Cortex of kidney (tissue), 1 donor: ENCODE data around the gene STK32C.
"Not testable (repeated sequence)": the region's sequence is repeated elsewhere in the genome, so short reads cannot be mapped to it uniquely, and the experiment has no call there.

Experiments
- DNase-seq: peaks from one replicate; lab custom pipeline; 2025; lab: John Stamatoyannopoulos, UW

The STK32C gene

DNA sequence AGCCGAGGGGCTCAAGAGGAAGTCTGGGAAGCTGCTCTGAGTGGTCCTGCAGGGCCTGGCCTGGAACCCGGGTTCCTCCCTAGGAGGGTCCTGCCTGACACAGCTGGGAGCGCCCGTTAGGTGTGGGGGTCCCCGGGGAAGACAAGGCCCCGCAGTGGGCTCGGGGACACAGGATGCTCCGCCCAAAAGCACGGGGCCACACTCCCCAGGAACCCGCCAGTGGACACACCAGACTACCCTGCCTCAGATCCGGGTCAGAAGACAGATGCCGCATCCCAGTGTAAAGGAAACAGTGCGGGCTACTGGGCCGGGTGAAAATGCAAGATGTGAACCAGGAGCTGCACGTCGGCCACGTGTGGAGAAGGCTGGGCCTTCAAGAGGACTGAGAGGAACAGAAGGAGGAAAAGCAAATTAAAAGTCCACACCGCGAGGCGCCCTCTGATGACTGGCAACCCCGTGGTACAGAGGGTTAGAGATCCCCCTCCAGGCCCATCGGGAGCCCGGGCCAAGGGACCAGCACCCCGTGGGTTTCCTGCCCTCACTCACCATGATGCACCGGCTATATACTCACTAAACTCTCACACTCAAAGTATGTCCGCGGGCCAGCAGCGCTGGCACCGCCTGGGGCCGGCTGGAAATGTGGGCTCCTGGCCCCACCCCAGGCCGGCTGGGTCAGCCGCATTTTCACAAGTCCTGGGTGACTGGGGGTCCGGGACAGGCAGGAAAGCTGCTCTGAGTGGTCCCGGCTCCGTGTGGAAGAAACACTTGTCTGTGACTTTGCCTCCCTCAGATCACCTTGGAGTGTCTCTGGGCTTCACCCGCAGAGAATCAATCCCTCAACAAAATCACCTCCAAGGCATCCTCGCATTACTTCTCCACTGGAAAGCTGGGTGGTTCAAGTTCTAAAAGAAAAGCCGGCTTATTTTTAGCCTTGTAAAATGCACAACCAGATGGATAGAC is 6.1 kb downstream of the STK32C start:
- no peak for DNase-seq

DNA sequence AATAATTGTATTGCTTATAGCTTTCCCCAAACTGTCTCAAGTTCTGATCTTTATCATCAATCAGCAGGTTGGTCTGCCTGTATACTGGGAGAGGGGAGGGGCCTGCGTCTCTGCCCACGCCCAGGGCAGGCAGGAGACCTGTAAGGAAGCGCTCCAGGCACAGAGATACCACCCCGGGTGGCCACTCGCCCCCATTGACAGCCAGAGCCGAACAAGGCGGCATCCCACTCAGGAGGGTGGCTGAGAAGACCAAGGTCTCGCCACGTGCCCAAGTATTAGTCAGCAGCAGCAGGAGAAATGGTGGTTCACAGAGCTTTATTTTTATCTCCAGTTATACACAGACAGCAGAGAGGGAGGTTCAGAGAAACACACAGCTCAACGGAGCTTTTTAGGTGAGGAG is 7.2 kb downstream of the STK32C start:
- DNase-seq, result no peak

DNA sequence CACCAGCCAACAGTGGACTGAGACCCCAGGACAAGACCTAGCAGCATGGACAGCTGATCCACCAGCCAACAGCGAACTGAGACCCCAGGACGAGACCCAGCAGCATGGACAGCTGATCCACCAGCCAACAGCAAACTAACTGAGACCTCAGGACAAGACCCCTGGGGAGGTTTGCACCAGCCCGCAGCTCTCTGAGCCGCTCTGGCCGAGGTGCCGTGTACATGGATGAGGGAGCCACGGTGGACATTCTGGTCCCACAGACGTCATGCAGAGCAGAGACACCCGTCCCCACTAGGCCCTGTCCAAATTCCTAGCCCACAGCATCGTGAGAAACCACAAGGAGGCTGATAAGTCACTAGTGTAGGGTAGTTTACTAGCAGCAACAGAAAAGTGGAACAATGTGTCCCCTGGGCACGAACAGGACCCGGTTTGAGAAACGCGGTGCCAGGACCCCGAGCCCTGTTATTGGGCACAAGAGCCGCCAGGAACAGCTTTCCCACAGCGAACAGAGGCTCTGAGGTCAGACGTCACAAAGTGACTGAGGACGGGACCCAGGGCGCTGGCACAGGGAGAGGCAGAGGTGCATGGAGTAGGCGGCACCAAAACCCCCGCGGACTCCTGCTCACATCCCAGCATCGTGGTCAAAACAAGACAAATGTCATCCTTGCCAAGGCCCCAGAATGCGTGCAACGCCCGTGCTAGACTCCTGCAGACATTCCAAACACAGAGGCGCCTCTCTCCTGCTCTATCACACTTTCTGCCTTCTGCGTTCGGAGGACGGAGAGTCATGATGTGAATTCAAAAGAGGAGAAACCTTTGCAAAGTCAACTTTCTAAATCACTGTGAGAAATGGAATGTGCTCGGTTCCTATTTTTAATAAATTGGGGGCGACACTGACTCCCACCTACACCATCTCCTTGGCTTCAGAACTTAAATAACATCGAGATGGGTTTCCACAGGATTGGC is 8.1 kb downstream of the STK32C start:
- no peak for DNase-seq

DNA sequence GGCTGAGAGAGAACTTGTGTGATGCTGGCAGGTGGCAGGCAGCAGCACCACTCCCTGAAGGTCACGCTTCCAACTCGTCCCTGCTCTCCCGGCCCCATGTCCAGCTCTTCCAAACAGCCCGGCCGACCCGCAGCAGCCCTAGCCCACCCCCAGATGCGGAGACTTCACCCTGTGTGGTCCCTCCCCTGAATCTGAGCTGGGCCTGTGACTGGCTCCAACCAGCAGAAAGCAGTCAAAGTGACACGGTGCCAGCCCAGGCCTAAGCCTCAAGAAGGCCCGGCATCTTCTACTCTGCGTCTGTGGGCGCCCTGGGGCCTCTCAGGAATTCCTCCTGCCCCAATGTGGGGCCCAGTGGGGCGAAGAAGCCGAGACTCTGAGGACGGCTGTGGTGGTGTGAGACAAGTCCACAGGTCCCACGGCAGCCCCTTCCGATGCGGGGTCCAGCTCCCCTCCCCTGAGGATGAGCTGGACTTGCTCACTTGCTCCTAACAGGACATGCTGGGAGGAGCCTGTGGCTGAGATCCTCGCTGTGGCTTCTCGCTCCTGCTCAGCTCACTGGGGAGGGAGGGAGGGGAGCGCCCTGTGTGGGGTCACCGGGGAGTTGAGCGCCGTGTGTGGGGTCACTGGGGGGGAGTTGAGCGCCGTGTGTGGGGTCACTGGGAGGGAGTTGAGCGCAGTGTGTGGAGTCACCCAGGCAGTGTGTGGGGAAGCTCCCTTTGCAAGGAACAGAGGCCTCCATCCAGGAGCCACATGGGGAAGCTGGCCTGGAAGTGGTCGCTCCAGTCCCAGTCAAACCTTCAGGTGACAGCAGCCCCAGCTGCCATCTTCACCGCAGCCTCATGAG is 9.5 kb downstream of the STK32C start:
- no peak for DNase-seq

DNA sequence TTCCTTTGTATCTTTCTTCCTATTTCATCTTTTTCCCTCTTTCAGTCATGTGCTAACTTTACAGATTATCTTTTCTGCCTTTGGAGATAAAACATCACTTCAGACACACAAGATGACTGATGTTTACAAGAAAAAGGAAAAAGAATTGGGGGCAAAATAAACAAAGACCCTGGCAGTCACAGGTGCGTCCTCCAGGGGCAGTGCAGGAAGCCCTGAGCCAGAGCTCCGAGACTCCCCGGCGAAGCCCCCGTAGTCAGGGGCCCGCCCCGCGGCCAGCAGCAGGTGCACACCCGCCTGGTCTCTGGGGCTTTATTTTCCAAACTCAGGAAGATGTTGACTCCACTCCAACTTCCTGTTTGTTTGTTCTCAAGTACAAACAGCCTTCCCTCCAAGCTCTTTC is 10.2 kb downstream of the STK32C start:
- DNase-seq, result no peak

DNA sequence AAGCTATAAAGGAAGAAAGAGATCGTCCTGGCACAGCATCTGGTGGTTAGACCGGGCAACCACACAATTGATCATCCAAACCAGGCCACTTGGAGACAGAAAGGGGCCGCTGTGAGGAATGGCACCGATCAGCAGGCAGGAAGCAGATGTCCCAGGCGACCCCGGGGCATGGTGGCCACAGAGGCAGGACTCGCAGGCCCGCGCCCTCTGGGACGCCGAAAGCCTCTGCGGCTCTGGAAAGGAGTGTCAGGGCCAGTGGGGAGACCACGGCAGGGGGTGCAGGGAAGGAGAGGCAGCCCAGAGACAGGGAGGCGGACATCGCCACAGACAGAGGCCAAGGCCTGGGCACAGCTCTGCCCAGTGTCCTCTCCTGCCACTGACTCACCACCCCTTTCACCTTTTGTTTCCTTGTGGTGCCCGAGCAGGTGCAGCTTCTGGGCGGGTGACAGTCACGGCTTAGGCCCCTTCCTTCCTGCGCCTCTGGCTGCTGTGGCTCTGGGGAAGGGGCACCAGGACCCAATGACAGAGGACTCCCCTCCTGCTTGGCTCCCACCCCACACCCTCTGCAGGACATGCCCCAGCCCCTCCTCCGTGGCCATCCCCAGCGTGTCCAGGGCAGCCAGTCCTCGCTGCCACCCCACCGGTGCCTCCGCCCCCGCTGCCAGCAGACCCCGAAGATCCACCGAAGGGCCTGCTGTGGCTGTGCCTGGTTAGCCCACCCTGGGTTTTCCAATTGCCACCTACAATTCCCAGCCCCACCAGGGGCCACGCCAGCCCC is 10.9 kb downstream of the STK32C start:
- DNase-seq, result no peak

DNA sequence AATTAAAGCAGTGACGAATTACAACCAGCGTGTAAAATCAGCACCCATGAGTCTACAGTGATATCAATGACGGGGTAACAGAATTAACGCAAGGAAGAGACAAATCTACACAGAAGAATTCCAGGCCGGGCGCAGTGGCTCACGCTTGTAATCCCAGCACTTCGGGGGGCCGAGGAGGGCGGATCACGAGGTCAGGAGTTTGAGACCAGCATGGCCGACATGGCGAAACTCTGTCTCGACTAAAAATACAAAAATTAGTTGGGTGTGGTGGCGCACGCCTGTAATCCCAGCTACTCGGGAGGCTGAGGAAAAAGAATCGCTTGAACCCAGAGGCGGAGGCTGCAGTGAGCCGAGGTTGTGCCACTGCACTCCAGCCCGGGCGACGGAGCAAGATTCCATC is 12.3 kb downstream of the STK32C start:
- DNase-seq, result not testable (repeated sequence)

DNA sequence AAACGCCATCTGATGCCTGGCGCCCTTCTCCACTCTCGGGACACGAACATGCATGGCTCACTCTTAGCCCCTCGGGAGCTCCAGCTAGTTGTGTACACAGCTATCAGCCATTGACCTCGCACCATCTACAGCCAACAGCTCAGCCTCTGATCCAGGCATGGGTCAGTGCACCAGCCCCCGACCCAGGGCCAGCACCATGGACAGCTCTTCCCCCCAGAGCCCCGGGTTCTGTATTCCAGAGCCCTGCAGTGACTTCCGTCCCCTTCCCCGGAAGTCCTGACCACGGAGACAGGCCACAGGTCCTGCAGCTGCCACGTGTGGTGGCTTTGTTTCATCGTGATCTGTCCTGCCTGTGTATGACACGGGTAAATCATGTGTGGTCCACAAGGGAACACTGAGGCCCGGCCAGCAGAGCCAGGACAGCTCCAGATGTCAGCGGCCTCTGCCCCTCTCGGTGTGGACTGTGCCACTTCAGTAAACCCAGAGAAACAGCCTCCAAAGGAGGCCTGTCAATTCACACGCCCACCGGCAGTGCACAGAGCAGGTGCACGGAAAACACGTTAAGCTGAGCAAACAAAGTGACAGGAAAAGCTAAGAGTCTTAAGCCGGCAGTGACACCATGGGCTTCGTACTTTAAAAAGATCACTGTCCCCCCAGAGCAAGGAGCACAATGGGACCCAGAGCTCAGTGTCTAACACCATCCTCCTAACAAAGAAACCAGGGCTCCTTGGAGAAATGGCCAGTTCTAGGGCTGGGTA is 13.0 kb downstream of the STK32C start:
- no peak for DNase-seq

DNA sequence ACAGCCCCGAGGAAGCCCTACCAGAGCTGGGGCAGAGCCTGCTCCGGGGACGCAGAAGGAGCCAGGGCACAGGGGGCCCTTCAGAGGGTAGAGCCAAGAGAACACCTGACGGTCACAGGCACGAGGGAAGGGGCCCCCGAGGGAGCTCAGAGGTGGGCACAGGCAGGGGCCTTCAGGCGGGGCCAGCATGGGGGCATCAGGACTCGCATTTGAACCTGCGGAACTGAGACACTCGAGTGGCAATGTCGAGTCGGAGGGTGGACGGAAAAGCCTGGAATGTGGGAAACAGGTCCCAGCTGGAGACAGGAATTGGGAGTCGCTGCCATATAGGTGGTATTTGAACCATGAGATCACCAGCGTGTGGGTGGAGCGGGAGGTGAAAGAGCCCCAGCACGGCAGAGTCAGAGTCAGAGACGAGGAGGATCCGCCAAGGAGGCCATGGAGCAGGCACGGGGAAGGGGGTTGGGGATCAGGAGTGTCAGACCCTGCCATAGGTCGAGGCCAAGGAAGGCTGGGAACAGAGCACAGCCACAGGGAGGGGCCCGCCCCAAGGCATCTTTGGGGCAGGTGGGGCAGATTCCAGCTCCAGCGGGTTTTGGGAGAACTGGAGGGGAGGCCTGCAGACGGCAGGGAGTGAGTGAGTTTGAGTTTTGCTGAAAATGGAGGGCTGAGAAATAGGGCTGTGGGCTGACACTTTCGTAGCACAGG is 13.8 kb downstream of the STK32C start:
- DNase-seq, result no peak

DNA sequence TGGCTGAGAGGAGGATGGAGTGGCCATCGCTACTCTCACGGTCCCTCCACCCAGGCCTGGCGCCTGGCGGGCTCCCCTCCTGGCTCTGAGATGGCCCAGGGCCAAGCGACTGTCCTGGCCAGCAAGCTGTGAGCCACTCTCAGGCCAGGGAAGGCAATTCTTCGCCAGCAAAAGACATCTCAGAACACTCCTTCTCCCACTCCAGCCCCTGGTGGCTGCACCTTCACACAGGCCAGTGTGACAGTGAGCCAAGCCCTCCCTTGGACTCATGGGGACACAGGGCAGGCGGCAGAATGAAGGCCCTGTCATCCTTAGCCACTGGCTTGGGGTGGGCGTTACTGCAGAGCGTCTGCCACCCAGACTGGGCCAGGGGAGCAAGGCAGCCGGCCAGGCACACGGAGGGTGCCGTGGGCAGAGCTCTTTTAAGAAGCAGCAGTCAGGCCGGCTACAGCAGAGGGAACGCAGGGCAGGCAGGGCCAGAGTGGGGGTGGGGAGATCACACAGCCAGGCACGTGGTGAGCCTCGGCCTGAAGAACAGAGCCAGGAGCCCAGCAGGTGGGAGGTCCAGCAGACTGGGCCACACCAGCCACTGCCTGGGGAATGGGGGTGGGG is 14.4 kb downstream of the STK32C start:
- no peak for DNase-seq

DNA sequence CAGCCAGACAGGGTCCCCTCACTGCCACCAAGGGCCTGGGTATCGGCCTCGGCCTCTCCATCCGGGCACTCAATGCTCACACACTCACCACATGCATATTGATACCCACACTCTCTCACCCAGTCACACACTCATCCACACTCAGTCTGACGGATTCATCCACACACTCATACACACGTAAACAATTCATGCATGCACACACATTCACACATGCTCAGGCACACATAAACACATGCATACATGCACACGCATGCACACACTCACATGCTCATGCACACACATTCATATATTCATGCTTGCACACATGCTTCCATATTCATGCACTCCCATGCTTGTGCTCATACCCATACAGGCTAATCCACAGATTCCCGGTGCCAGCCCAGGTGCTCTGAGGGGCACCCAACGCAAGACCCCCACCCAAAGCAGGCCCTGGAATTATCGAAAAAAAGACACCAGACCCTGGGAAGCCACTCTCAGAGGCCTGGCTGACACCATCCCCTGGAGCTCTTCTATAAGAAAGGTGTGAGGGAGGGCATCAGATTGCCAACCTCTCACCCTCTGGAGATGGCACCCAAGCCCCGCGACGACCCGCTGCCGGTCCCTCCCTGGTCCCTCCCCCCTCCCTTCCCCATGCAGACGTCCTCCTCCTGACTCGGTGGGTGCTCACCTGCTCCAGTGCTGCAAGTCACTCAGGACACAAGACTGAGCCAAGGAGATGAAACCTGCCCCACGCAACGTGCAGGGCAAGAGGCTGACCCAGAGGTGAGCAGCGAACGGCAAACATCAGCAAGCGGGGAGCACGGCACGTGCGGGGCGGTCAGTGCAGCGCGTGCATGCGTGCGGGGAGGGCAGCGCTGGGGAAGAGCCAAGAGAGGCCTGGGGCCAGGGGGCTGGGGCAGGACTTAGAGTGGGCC is 15.2 kb downstream of the STK32C start:
- DNase-seq, result no peak

DNA sequence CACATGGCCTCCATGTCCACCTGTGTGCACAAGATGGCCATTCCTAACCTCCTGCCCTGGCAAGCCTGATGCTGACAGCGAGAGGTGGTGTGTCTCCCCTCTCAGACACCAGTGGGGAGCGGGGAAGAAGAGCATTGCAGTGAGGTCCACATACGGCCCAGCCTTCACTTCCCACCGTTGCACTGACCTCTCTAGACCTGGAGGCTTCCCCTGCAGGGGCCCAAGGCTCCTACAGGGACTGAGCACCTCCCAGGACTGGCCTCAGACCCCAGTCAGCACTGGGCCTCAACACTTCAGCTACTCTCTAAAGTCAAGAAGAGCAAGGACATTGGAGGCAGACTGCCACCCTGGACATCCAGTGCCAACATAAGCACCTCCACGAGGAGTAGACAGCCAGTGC is 15.9 kb downstream of the STK32C start:
- no peak for DNase-seq

DNA sequence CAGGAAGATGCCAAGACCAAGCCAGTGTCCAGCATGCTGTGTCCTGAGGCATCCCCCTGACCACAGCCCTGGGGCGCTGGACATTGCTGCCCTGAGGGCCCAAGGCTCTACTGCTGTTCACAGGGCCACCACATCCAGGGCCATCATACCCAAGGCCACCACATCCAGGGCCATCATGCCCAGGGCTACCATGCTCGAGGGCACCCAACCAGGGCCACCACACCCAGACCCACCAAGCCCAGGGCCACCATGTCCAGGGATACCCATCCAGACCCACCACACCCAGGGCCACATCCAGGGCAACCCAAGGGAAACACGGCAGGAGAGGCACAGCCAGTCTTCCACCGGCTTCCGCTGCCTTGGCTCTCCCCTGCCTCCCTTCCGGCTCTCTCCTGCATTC is 17.1 kb downstream of the STK32C start:
- no peak for DNase-seq

DNA sequence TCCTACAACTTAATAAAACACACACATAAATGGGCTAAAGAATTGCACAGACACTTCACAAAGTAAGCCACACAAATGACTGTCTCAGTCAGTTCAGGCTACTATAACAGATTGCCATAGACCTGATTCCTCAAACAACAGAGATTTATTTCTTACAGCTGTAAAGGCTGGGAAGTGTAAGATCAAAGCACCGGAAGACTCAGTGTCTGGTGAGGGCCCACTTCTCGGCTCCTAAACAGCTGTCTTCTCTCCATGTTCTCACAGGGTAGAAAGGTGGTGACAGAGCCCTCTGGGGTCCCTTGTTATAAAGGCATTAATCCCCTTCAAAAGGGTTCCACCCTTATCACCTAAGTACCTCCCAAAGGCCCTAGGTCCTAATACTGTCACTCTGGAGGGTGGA is 18.3 kb downstream of the STK32C start:
- DNase-seq, result no peak

DNA sequence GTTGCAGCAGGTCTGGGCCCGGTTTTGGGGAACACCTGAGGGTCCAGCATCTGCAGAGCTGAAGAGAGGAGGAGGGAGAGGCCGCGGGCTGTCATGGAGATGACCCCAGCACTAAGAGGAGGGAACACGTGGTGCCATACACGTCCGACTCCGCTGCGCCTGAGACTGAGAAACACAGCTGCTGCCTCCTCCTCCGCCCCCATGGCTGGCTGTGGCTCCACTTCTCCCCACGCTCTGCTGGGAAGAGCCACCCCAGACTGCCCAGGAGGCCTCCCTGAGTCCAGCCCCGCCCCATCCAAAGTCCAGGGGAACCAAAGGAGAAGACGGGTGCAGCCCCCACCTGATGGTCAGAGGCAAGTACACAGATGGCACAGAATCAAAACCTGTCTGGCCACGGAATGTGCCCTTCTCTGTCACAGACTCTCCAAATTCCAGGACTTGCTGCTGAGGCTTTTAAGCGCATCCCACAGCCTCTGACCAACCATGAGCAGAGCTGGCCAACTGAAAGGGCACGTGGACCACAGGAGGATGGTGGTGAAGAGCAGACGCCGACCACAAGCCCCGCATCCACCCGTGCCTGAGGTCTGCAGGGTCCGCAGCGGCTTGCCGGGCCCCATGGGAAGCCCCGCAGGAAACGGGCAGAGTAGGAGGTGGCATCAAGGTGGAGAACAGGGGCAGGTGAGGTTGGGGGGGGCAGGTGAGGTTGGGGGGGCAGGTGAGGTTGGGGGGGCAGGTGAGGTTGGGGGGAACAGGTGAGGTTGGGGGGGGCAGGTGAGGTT is 24.0 kb downstream of the STK32C start:
- no peak for DNase-seq

DNA sequence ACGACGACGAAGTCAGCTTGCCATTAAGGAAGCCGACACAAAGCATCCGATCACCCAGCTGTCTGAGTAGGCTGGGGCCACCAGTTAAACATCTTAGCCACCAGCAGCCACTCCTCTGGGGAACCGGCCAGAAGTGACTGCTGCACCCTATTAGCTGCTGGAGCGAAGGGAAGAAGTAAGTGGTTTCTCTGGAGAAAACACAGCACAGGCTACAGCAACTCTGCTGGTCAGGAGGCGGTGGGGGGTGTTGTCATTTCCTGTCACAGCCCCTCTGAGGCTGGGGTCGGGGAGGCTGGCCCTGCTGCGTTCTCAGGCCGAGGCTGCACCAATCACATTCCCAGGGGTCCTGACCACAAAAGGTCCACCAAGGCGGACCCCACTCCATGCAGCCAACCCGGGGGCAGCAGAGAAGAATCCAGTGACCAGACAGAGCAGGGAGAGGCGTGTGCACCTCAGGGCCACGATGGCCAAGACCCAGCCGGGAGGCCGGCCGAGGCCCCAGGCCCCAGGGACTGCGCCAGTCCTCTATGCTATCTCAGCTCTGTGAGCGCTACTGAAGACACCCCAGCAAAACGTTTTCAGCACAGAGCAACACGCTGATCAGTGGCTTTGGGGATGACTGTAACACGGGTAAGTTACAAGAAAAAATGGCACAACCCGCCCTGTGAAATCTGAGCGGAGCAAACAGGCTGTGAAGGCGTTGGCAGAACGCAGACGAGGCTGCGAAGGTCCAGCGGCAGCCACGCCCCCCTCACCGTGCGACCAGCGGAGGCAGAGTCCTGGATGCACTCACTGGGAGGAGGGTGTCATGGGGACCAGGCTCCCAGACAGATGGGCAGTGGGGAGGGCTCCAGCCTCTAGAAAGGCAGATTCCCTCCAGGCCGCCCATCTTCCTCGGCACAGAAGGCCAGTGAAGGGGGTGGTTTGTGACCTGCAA is 24.8 kb downstream of the STK32C start:
- DNase-seq, result no peak
